Subcutaneous adipose tissue (tissue), 4 donors: ENCODE data around the gene STK39. TPM values are rescaled to one million over a fixed set of nuclear protein-coding genes. Genes with fewer than 3 reads are reported as not detected.

Experiments used
- CTCF ChIP-seq: fragments of 450-650 bp; IDR thresholded peaks from one replicate; pipeline ENCODE4 v1.5.1; 2016; ENCODE audit warnings: low read depth, mild to moderate bottlenecking, control low read depth, antibody characterized with exemption, moderate library complexity
- total RNA-seq, 4 donors: library from RNA; depleted of rRNA; stranded (reverse); fragments of >200 nt; gene quantifications; one replicate each; pipeline ENCODE4 v1.1.0, GENCODE V29; 2016

Gene STK39
- 10 to 100 TPM; 40.1 to 68.6 (median 56.5) TPM for total RNA-seq

GRCh38 chr2:168247341-168248261, at the start of gene STK39:
Gene STK39 (minus strand): TSS chr2:168247595. CDS start chr2:168247435, 160 bp downstream.
- TF ChIP-seq CTCF, result no peak

- TF ChIP-seq CTCF, result no peak
These were observed 47.7 kb upstream of the STK39 start for GRCh38 chr2:168295051-168295450.

- TF ChIP-seq CTCF, result no peak
These were observed 47.0 kb upstream of the STK39 start for GRCh38 chr2:168294409-168294808.

- TF ChIP-seq CTCF, result no peak
These were observed 46.4 kb upstream of the STK39 start for GRCh38 chr2:168293766-168294165.

- TF ChIP-seq CTCF, result no peak
These were observed 43.0 kb upstream of the STK39 start for GRCh38 chr2:168290391-168290790.

- no peak for TF ChIP-seq CTCF
These were observed 42.5 kb upstream of the STK39 start for GRCh38 chr2:168289880-168290279.

GRCh38 chr2:168286535-168286934, 39.1 kb upstream of the STK39 start:
- no peak for TF ChIP-seq CTCF
